ENCODE results near the gene SLC39A3.

SLC39A3 gene

DNA sequence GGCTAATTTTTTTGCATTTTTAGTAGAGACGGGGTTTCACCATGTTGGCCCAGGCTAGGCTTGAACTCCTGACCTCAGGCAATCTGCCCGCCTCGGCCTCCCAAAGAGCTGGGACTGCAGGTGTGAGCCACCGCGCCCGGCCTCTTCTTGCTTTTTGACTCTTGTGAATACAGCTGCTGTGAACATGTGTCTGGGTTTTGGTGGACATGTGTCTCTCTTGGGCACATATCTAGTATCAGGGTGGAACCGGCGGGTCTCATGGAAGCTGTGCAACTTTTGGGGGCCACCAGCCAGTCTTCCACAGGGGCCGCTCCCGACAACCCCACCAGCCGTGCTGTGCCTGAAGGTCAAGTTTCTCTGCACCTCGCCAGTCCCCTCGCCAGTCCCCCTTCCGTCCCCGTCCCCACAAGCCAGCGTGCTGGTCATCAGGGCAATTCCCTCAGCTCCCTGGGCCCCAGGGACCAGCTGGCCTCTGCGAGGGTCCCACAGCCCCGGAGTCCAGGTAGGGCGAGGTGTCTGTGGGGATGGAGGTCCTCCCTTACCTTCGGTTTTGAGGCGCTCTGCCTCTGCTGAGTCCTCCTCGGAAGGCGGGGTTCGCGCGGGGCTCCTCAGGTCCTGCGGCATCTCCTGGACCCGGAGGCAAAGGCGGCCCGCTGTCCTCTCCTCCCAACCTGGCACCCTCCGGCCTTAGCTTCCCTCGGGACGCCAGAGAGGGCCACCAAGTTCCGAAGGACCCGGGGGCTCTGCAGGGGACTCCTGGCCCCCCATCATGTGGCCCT lies 27.0 kb upstream of the SLC39A3 start:
- H3K4me3 ChIP-seq (ENCODE audit: low read length), result no peak overlapping the region
- TF ChIP-seq CTCF (IDR thresholded peaks at IDR 0.05; ENCODE audit: insufficient read depth, low read depth, low read length, missing control alignments), result no peak
- DNase-seq (ENCODE audit: low read depth), result no peak

GRCh38 chr19:2765376-2765775 lies 25.6 kb upstream of the SLC39A3 start:
- DNase-seq (ENCODE audit: low read depth), result no peak
- no peak for TF ChIP-seq CTCF (IDR thresholded peaks at IDR 0.05; ENCODE audit: insufficient read depth, low read depth, low read length, missing control alignments)
- no peak overlapping the region for H3K4me3 ChIP-seq (ENCODE audit: low read length)

DNA sequence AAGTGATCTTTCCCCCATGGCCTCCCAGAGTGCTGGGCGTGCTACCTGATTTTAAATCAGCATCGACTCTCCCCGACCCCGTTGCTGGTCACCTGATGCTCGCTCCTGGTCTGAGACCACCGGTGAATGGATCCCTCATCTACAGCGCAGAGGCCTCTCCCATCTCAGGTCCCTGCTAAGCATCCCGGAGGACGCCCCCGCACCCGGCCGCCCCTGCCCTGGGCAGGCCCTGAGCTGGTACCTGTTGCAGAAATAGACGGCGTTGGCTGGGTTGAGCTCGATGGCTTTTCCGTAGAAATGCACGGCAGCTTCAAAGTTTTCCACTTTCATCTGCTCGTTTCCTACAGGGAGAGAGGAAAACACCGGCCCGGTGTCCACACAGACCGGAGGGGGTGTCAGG lies 25.1 kb upstream of the SLC39A3 start:
- H3K4me3 ChIP-seq (ENCODE audit: low read length), result no peak overlapping the region
- no peak for TF ChIP-seq CTCF (IDR thresholded peaks at IDR 0.05; ENCODE audit: insufficient read depth, low read depth, low read length, missing control alignments)
- no peak for DNase-seq (ENCODE audit: low read depth)

GRCh38 chr19:2763687-2764086 lies 23.9 kb upstream of the SLC39A3 start:
- no peak for TF ChIP-seq CTCF (IDR thresholded peaks at IDR 0.05; ENCODE audit: insufficient read depth, low read depth, low read length, missing control alignments)
- no peak for DNase-seq (ENCODE audit: low read depth)
- no peak overlapping the region for H3K4me3 ChIP-seq (ENCODE audit: low read length)

DNA sequence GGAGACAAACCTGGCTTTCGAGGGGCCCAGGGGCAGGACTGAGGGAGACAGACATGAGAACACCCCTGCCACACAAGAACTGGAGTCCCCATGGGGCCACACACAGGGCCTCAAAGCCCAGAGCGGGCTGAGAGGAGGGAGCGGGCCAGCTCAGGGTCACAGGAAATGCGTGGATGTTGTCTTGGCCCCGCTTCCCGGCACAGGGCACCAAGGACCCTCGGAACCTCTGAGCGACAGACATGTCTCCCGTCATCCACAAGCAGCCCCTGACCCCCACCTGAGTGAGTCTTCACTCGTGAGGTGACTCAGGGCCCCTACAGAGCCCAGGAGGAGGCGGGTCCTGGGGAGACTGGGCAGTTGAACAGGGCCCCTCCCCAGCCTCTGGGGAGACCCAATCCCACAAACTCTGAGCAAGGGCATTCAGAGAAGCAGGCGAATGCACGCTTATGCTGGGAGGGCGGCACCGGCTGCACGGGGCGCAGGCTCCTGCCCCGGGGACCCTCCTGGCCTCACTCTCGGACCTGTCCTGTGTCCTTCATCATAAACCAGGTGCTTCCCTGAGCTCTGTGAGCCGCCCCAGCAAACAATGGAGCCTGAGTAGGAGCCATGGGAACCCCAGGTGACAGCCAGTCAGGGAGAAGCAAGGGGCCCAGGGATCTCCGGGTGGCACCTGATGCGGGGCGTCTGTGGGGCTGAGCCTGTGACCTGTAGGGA lies 23.1 kb upstream of the SLC39A3 start:
- no peak for DNase-seq (ENCODE audit: low read depth)
- TF ChIP-seq CTCF (IDR thresholded peaks at IDR 0.05; ENCODE audit: insufficient read depth, low read depth, low read length, missing control alignments), result no peak
- no peak overlapping the region for H3K4me3 ChIP-seq (ENCODE audit: low read length)

DNA sequence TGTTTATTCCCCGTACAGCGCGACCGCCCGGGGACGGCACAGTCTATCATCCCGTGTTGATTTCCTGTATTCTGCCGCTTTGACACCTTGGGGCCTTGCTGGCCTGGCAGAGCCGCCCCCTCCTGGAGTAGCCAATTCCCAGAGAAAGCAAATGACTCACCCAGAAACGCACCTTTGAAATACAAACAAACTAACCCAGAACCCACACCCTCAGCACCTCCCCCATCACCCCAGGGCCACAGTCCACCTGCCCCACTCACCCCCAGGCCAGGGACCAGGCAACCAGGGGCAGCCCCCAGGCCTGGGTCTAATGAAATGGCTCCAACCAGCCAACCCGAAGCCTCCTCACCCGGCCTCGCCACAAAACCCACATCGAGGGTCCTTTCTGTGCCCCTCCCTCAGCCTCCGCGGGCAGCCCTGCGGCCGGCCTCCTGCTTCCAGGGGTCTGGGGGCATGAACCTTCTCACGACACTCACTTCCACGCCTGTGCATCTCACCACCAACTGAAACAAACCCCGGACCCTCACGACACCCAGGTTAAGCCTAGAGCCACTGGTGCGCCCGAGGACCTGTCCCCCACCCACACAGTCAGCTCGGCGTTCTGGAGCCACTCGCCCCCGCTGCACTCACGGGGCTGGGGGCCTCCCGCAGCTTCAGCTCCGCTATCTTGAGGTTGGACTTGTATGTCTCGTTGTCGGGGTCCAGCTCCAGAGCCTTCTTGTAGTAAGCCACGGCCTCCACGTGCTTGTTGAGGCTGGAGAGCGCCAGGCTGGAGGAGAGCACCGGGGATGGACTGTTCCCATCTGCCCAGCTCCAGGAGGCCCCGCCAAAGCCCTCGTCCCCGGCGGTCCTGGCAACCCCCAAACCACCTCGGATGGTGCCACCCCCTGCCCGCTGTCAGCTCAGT lies 22.3 kb upstream of the SLC39A3 start:
- no peak overlapping the region for H3K4me3 ChIP-seq (ENCODE audit: low read length)
- TF ChIP-seq CTCF (IDR thresholded peaks at IDR 0.05; ENCODE audit: insufficient read depth, low read depth, low read length, missing control alignments), result no peak
- DNase-seq (ENCODE audit: low read depth), result no peak
